HCT116 (cell line): ENCODE results near the gene PELI1. TPM values are rescaled to one million over a fixed set of nuclear protein-coding genes. Genes with fewer than 3 reads are reported as not detected.

ENCODE experiments used
- ATAC-seq: fragments of 200-7000 bp; cut with Tn5 transposase; 2 replicates; pipeline ENCODE4 v1.9.1; 2020; ENCODE audit warnings: mild to moderate bottlenecking, moderate library complexity
- BruUV-seq: library from RNA; stranded (reverse); fragments of 400-500 nt; replicated peaks from 2 replicates; lab custom pipeline; 2021; lab: Mats Ljungman, UMichigan
- CTCF ChIA-PET: fragments of 300-600 bp; sonication (Branson Sonifier 250); formaldehyde crosslinking; loops from one replicate; lab custom pipeline; 2021; ENCODE audit warnings: antibody characterized with exemption; lab: Charles Lee
- POLR2A ChIA-PET: fragments of 300-600, 350-600 bp; sonication (Branson Sonifier 250); formaldehyde crosslinking; loops from one replicate; lab custom pipeline; 2021; ENCODE audit warnings: antibody characterized with exemption; lab: Charles Lee
- RAD21 ChIA-PET, 2 experiments: fragments of 300-600 bp; sonication (Branson Sonifier 250); formaldehyde crosslinking; loops; one replicate each; lab custom pipeline; 2023; ENCODE audit warnings: low total read pairs in 2 of 2; ENCODE audit not compliant: uncharacterized antibody in 2 of 2, unreplicated experiment in 2 of 2, low non-redundant PET in 1 of 2; lab: Charles Lee
- DNase-seq: peaks from one replicate; pipeline ENCODE4 v3.0.0-alpha.2; 2010; ENCODE audit warnings: low read depth, low spot score
- H2AFZ ChIP-seq: fragments of 200-600 bp; shearing (Covaris generic), sonication (generic); 2 replicates; pipeline ENCODE4 v1.6.1; 2017; ENCODE audit warnings: low read depth, mixed run types, mixed read lengths, antibody characterized with exemption, low read length; ENCODE audit not compliant: poor library complexity, severe bottlenecking
- H3K27ac ChIP-seq: 2 replicates; pipeline ENCODE4 v1.5.1; 2012; ENCODE audit warnings: low read depth, low read length
- H3K27me3 ChIP-seq: fragments of 200-600 bp; sonication (generic); 2 replicates; pipeline ENCODE4 v1.6.1; 2016; ENCODE audit warnings: mixed run types, low read length, mixed read lengths; ENCODE audit not compliant: insufficient read depth
- H3K36me3 ChIP-seq, 2 experiments: fragments of 200-500 bp in 1 of 2; fragments of 200-600 bp in 1 of 2; sonication (Bioruptor generic) in 1 of 2; sonication (generic) in 1 of 2; 2 replicates each; pipeline versions ENCODE4 v1.5.1 to v1.6.1; 2014 to 2016; ENCODE audit warnings: low read length in 2 of 2, inconsistent platforms in 1 of 2, mixed read lengths in 1 of 2, mixed run types in 1 of 2; ENCODE audit not compliant: insufficient read depth in 2 of 2, control insufficient read depth in 1 of 2
- H3K4me1 ChIP-seq, 2 experiments: fragments of 200-600 bp in 1 of 2; sonication (generic) in 1 of 2; 2 replicates each; pipeline versions ENCODE4 v1.5.1 to v1.6.1; 2012 to 2017; ENCODE audit warnings: low read length in 2 of 2, inconsistent platforms in 1 of 2, mild to moderate bottlenecking in 1 of 2, mixed read lengths in 1 of 2, mixed run types in 1 of 2, moderate library complexity in 1 of 2; ENCODE audit not compliant: insufficient read depth in 2 of 2, control insufficient read depth in 1 of 2
- H3K4me2 ChIP-seq: fragments of 200-600 bp; sonication (generic); 2 replicates; pipeline ENCODE4 v1.6.1; 2017; ENCODE audit warnings: mixed run types, low read length, mixed read lengths
- H3K4me3 ChIP-seq, 2 experiments: fragments of 200-600 bp in 1 of 2; sonication (generic) in 1 of 2; replicated peaks in 1 of 2; 2 replicates each; pipeline ENCODE4 v1.5.1; 2011 to 2016; ENCODE audit warnings: low read length in 2 of 2, control low read depth in 1 of 2, low read depth in 1 of 2, mild to moderate bottlenecking in 1 of 2, mixed read lengths in 1 of 2, mixed run types in 1 of 2
- H3K79me2 ChIP-seq: fragments of 200-600 bp; sonication (generic); 2 replicates; pipeline ENCODE4 v1.6.1; 2017; ENCODE audit warnings: mild to moderate bottlenecking, mixed run types, low read length, moderate library complexity, mixed read lengths; ENCODE audit not compliant: insufficient read depth
- H3K9ac ChIP-seq: fragments of 200-600 bp; sonication (generic); 2 replicates; pipeline ENCODE4 v1.6.1; 2016; ENCODE audit warnings: low read length, mixed read lengths
- H3K9me2 ChIP-seq: fragments of 200-600 bp; sonication (generic), shearing (Covaris generic); 2 replicates; pipeline ENCODE4 v1.6.1; 2017; ENCODE audit warnings: mixed run types, mild to moderate bottlenecking, moderate library complexity; ENCODE audit not compliant: insufficient read depth
- H3K9me3 ChIP-seq, 2 experiments: fragments of 200-500 bp in 1 of 2; fragments of 200-600 bp in 1 of 2; sonication (Bioruptor generic) in 1 of 2; sonication (generic) in 1 of 2; 2 replicates each; pipeline ENCODE4 v1.6.1; 2014 to 2017; ENCODE audit warnings: low read length in 2 of 2, mixed read lengths in 2 of 2, inconsistent platforms in 1 of 2, low read depth in 1 of 2, mild to moderate bottlenecking in 1 of 2, mixed run types in 1 of 2, moderate library complexity in 1 of 2; ENCODE audit not compliant: control insufficient read depth in 1 of 2, insufficient read depth in 1 of 2
- H4K20me1 ChIP-seq: fragments of 200-600 bp; sonication (generic), shearing (Covaris generic); 2 replicates; pipeline ENCODE4 v1.6.1; 2017; ENCODE audit warnings: mixed run types, mild to moderate bottlenecking, moderate library complexity; ENCODE audit not compliant: insufficient read depth
- ATF3 ChIP-seq: IDR thresholded peaks from 2 replicates; pipeline ENCODE4 v1.6.1; 2012
- CEBPB ChIP-seq: IDR thresholded peaks from 2 replicates; pipeline ENCODE4 v1.6.1; 2012; ENCODE audit warnings: low read depth
- CTCF ChIP-seq, 3 experiments: fragments of 200-600 bp in 1 of 3; sonication (generic) in 1 of 3; IDR thresholded peaks in 2 of 3; conservative IDR thresholded peaks in 1 of 3; 2 replicates each; pipeline ENCODE4 v1.5.1; 2012 to 2017; ENCODE audit warnings: low read depth in 2 of 3, low read length in 2 of 3, antibody characterized with exemption in 1 of 3, borderline replicate concordance in 1 of 3, control low read depth in 1 of 3, mild to moderate bottlenecking in 1 of 3, mixed read lengths in 1 of 3, mixed run types in 1 of 3, moderate library complexity in 1 of 3; ENCODE audit not compliant: insufficient read depth in 1 of 3
- ELF1 ChIP-seq: IDR thresholded peaks from 2 replicates; pipeline ENCODE4 v1.6.1; 2012; ENCODE audit warnings: low read depth, borderline replicate concordance
- EZH2phosphoT487 ChIP-seq: fragments of 200-600 bp; IDR thresholded peaks from 2 replicates; pipeline ENCODE4 v1.6.1; 2018; ENCODE audit warnings: antibody characterized with exemption, borderline replicate concordance
- FOSL1 ChIP-seq: IDR thresholded peaks from 2 replicates; pipeline ENCODE4 v1.6.1; 2012; ENCODE audit warnings: low read depth
- JUND ChIP-seq: IDR thresholded peaks from 2 replicates; pipeline ENCODE4 v1.6.1; 2012
- SIN3A ChIP-seq: IDR thresholded peaks from 2 replicates; pipeline ENCODE4 v1.6.1; 2012; ENCODE audit warnings: low read depth
- YY1 ChIP-seq: IDR thresholded peaks from 2 replicates; pipeline ENCODE4 v1.6.1; 2011; ENCODE audit warnings: low read length, low read depth, moderate library complexity, mild to moderate bottlenecking; ENCODE audit not compliant: insufficient replicate concordance; ENCODE audit errors: extremely low read depth
- intact Hi-C: fragments of 100-400 bp; cut with micrococcal nuclease; formaldehyde crosslinking; loops from 2 replicates; pipeline ENCODE4 v1.10.0; 2022
- total RNA-seq: library from RNA; stranded (reverse); gene quantifications from one replicate; pipeline ENCODE4 v1.2.1, GENCODE V29; 2021; ENCODE audit not compliant: unreplicated experiment
- TF ChIP-seq, protein P1 (sequence below): IDR thresholded peaks from 2 replicates; pipeline ENCODE4 v1.6.1; 2012
- TF ChIP-seq, protein P2 (sequence below): IDR thresholded peaks from 2 replicates; pipeline ENCODE4 v1.6.1; 2011; ENCODE audit warnings: mild to moderate bottlenecking, low read length, moderate library complexity; ENCODE audit not compliant: insufficient replicate concordance; ENCODE audit errors: extremely low read depth
- TF ChIP-seq, protein P3 (sequence below): IDR thresholded peaks from 2 replicates; pipeline ENCODE4 v1.6.1; 2012; ENCODE audit warnings: low read depth

PELI1 gene
- total RNA-seq, 1 experiment from 2014 or later: 7.9 TPM

GRCh38 chr2:64127119-64127518 is 17.1 kb downstream of the PELI1 start:
- Histone ChIP-seq H3K27ac (no peak overlapping the region), H3K27me3 (no peaks in the 10 kb centered on the region), H3K9ac (no peak overlapping the region), H3K4me3 (no peak overlapping the region), H3K36me3 (no peaks in the 10 kb centered on the region), H4K20me1 (no peaks in the 10 kb centered on the region), H2AFZ (no peak overlapping the region), H3K79me2 (no peaks in the 10 kb centered on the region), H3K9me2 (no peaks in the 10 kb centered on the region), H3K4me1 (no peaks in the 10 kb centered on the region), H3K4me2 (no peak overlapping the region), H3K9me3 (no peaks in the 10 kb centered on the region)
- intact Hi-C loops: no loop called here
- DNase-seq (no peak), ATAC-seq (no peak)
- POLR2A ChIA-PET: no interaction called here
- TF ChIP-seq FOSL1 (no peak), ATF3 (no peak), ELF1 (no peak)
- RAD21 ChIA-PET: no interaction called here
- CTCF ChIA-PET: no interaction called here
- BruUV-seq: no TSS peak

DNA sequence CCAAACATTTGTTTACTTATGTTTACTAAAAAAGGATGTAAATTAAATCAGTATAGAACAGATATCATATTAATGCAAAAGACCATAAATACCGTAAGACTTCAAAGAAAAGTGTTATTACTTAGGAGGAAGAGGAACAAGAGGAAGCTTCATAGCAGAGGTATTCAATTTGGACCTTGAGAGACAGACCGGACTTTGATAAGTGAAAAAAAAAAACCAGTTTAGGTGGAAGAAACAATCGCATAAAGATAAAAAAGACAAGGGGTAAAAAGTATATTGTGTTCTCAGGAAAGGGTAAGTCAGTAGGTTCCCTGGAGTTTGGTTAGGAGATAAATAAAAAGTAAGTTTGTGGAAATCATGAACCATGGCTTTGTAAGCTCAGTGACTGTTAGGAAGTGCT is 17.6 kb downstream of the PELI1 start:
- H3K27ac ChIP-seq: no peak overlapping the region
- no peak overlapping the region for H3K9ac ChIP-seq
- POLR2A ChIA-PET: no interaction called here
- H3K4me3 ChIP-seq: no peak overlapping the region
- H3K4me1 ChIP-seq: no peaks in the 10 kb centered on the region
- DNase-seq (no peak), ATAC-seq (no peak)
- H2AFZ ChIP-seq: no peak overlapping the region
- no peaks in the 10 kb centered on the region for H3K9me3 ChIP-seq
- no peaks in the 10 kb centered on the region for H3K36me3 ChIP-seq
- no peaks in the 10 kb centered on the region for H3K79me2 ChIP-seq
- RAD21 ChIA-PET: no interaction called here
- CTCF ChIA-PET: no interaction called here
- intact Hi-C loops: no loop called here
- H3K27me3 ChIP-seq: no peaks in the 10 kb centered on the region
- no peak overlapping the region for H3K4me2 ChIP-seq
- no peaks in the 10 kb centered on the region for H4K20me1 ChIP-seq
- no TSS peak for BruUV-seq
- no peaks in the 10 kb centered on the region for H3K9me2 ChIP-seq
- no peak for TF ChIP-seq JUND
- TF ChIP-seq, protein P1, sequence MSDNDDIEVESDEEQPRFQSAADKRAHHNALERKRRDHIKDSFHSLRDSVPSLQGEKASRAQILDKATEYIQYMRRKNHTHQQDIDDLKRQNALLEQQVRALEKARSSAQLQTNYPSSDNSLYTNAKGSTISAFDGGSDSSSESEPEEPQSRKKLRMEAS: no peak
- TF ChIP-seq, protein P2, sequence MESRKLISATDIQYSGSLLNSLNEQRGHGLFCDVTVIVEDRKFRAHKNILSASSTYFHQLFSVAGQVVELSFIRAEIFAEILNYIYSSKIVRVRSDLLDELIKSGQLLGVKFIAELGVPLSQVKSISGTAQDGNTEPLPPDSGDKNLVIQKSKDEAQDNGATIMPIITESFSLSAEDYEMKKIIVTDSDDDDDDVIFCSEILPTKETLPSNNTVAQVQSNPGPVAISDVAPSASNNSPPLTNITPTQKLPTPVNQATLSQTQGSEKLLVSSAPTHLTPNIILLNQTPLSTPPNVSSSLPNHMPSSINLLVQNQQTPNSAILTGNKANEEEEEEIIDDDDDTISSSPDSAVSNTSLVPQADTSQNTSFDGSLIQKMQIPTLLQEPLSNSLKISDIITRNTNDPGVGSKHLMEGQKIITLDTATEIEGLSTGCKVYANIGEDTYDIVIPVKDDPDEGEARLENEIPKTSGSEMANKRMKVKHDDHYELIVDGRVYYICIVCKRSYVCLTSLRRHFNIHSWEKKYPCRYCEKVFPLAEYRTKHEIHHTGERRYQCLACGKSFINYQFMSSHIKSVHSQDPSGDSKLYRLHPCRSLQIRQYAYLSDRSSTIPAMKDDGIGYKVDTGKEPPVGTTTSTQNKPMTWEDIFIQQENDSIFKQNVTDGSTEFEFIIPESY: no peak
- no peak for TF ChIP-seq CTCF (IDR thresholded peaks at IDR 0.05 in 2 of 3, conservative IDR thresholded peaks at IDR 0.05 in 1 of 3; ENCODE audit: borderline replicate concordance in 1 of 3, insufficient read depth in 1 of 3, low read depth in 2 of 3, low read length in 2 of 3)
- TF ChIP-seq EZH2phosphoT487: no peak
- no peak for TF ChIP-seq ATF3
- TF ChIP-seq, protein P3, sequence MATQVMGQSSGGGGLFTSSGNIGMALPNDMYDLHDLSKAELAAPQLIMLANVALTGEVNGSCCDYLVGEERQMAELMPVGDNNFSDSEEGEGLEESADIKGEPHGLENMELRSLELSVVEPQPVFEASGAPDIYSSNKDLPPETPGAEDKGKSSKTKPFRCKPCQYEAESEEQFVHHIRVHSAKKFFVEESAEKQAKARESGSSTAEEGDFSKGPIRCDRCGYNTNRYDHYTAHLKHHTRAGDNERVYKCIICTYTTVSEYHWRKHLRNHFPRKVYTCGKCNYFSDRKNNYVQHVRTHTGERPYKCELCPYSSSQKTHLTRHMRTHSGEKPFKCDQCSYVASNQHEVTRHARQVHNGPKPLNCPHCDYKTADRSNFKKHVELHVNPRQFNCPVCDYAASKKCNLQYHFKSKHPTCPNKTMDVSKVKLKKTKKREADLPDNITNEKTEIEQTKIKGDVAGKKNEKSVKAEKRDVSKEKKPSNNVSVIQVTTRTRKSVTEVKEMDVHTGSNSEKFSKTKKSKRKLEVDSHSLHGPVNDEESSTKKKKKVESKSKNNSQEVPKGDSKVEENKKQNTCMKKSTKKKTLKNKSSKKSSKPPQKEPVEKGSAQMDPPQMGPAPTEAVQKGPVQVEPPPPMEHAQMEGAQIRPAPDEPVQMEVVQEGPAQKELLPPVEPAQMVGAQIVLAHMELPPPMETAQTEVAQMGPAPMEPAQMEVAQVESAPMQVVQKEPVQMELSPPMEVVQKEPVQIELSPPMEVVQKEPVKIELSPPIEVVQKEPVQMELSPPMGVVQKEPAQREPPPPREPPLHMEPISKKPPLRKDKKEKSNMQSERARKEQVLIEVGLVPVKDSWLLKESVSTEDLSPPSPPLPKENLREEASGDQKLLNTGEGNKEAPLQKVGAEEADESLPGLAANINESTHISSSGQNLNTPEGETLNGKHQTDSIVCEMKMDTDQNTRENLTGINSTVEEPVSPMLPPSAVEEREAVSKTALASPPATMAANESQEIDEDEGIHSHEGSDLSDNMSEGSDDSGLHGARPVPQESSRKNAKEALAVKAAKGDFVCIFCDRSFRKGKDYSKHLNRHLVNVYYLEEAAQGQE: no peak
- TF ChIP-seq SIN3A: no peak
- no peak for TF ChIP-seq CEBPB
- TF ChIP-seq YY1: no peak
